SK-N-SH (cell line): ENCODE results near the gene FBXO42.

Experiments used
- CHD2 ChIP-seq: fragments of 150-350 bp; IDR thresholded peaks from 2 replicates; pipeline ENCODE4 v1.6.1; 2018; ENCODE audit warnings: low read length; ENCODE audit not compliant: partially characterized antibody
- CTCF ChIP-seq: fragments of 200-600 bp; sonication (generic); IDR thresholded peaks from 2 replicates; pipeline ENCODE4 v1.6.1; 2017; ENCODE audit warnings: antibody characterized with exemption, mild to moderate bottlenecking, moderate library complexity
- EP300 ChIP-seq, 2 experiments: IDR thresholded peaks; 2 replicates each; pipeline versions ENCODE4 v1.4.0 to v1.6.1; 2012; ENCODE audit warnings: borderline replicate concordance in 1 of 2, low read depth in 1 of 2, low read length in 1 of 2
- JUND ChIP-seq: IDR thresholded peaks from 2 replicates; pipeline ENCODE4 v1.4.0; 2012
- MAX ChIP-seq: IDR thresholded peaks from 2 replicates; pipeline ENCODE4 v1.4.0; 2012; ENCODE audit warnings: low read depth
- MEF2A ChIP-seq: IDR thresholded peaks from 2 replicates; pipeline ENCODE4 v1.4.0; 2012; ENCODE audit warnings: low read depth, borderline replicate concordance
- NFIC ChIP-seq: IDR thresholded peaks from 2 replicates; pipeline ENCODE4 v1.4.0; 2012; ENCODE audit warnings: borderline replicate concordance
- PBX3 ChIP-seq: IDR thresholded peaks from 2 replicates; pipeline ENCODE4; 2012
- POLR2AphosphoS5 ChIP-seq: IDR thresholded peaks from 2 replicates; pipeline ENCODE4 v1.6.1; 2012; ENCODE audit warnings: low read depth, low read length
- REST ChIP-seq: IDR thresholded peaks from 2 replicates; pipeline ENCODE4 v1.6.1; 2012; ENCODE audit warnings: mild to moderate bottlenecking, low read depth, low read length, moderate library complexity
- RFX5 ChIP-seq: IDR thresholded peaks from 2 replicates; pipeline ENCODE4 v1.6.1; 2012; ENCODE audit warnings: mild to moderate bottlenecking, improper control_type of control experiment, low read length
- USF1 ChIP-seq: IDR thresholded peaks from 2 replicates; pipeline ENCODE4 v1.4.0; 2012; ENCODE audit warnings: low read depth, borderline replicate concordance
- YY1 ChIP-seq: IDR thresholded peaks from 2 replicates; pipeline ENCODE4 v1.4.0; 2012; ENCODE audit warnings: low read depth, mild to moderate bottlenecking

GRCh38 chr1:16375521-16376340 is 23.5 kb upstream of the FBXO42 start:
- TF ChIP-seq POLR2AphosphoS5 (0 out of 2 replicates have a peak, but pooled peaks have one; percentile 34), PBX3 (peak; percentile 43), MAX (no peak), CHD2 (no peak), CTCF (no peak), MEF2A (peak; percentile 31; the same call in 1 of the 2 replicates), NFIC (no peak), JUND (peak; percentile 43), REST (no peak), RFX5 (no peak), EP300 (IDR thresholded peaks at IDR 0.05; ENCODE audit: borderline replicate concordance in 1 of 2, low read depth in 1 of 2, low read length in 1 of 2) (no peak; a peak in 1 of 4 replicates), USF1 (no peak), YY1 (no peak)
